Activated naive CD8-positive, alpha-beta T cell treated with anti-CD3 and anti-CD28 coated beads for 36 hours (primary cell): ENCODE results near the gene MSLN. TPM values are rescaled to one million over a fixed set of nuclear protein-coding genes. Genes with fewer than 3 reads are reported as not detected.

Source experiments
- DNase-seq: peaks from one replicate; pipeline ENCODE4 v3.0.0; 2021
- H3K27ac Mint-ChIP-seq: one replicate; pipeline ENCODE4 v1.8.0; 2022; ENCODE audit warnings: mild to moderate bottlenecking, moderate library complexity, mixed read lengths
- H3K27me3 Mint-ChIP-seq: one replicate; pipeline ENCODE4 v1.8.0; 2022; ENCODE audit warnings: mild to moderate bottlenecking, mixed read lengths
- H3K36me3 Mint-ChIP-seq: one replicate; pipeline ENCODE4 v1.8.0; 2021; ENCODE audit warnings: mild to moderate bottlenecking, mixed read lengths
- H3K4me1 Mint-ChIP-seq: one replicate; pipeline ENCODE4 v1.8.0; 2021; ENCODE audit warnings: mixed read lengths
- H3K4me3 Mint-ChIP-seq: one replicate; pipeline ENCODE4 v1.8.0; 2022; ENCODE audit warnings: mild to moderate bottlenecking, moderate library complexity, mixed read lengths
- H3K9me3 Mint-ChIP-seq: one replicate; pipeline ENCODE4 v1.8.0; 2022; ENCODE audit warnings: mixed read lengths
- total RNA-seq, 2 experiments: library from RNA; stranded (reverse); gene quantifications; one replicate each; pipeline ENCODE4 v1.2.3, GENCODE V29; 2021

Gene MSLN
- total RNA-seq, 2 experiments from 2014 or later = not detected

DNA sequence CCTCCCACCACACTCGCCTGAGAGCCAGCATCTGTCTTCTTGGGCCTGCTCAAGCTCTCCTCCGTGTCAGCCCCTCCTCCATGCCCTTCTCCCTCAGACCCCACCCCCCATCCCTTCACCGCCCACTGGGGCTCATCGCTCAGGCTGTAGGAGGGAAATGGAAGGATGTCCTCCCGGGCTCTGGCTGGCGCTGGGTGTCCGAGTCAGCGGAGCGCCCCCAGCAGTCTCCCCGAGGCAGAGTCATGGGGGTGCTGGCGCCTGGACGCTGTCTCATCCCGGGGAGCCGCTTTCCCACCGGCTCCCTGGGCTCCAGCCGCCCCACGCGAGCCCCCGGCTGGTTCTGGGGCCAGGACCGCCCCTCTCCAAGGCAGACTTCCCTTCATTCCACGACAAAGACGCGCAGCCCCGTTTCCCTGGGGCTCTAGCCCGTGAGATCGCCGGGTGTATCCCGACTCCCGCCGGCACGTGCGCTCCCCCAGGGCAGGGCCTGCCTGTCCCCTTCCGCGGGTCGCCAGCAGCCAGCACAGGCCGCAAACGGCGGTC is 40.0 kb upstream of the MSLN start:
- H3K9me3 Mint-ChIP-seq = no peaks in the 10 kb centered on the region
- DNase-seq = peak; percentile 76
- no peaks in the 10 kb centered on the region for H3K27me3 Mint-ChIP-seq
- H3K27ac Mint-ChIP-seq = peak overlapping the region; percentile 84
- H3K4me3 Mint-ChIP-seq = peak overlapping the region; percentile 87
- H3K4me1 Mint-ChIP-seq = peaks cover 17% of the 10 kb centered on the region
- no peaks in the 10 kb centered on the region for H3K36me3 Mint-ChIP-seq

DNA sequence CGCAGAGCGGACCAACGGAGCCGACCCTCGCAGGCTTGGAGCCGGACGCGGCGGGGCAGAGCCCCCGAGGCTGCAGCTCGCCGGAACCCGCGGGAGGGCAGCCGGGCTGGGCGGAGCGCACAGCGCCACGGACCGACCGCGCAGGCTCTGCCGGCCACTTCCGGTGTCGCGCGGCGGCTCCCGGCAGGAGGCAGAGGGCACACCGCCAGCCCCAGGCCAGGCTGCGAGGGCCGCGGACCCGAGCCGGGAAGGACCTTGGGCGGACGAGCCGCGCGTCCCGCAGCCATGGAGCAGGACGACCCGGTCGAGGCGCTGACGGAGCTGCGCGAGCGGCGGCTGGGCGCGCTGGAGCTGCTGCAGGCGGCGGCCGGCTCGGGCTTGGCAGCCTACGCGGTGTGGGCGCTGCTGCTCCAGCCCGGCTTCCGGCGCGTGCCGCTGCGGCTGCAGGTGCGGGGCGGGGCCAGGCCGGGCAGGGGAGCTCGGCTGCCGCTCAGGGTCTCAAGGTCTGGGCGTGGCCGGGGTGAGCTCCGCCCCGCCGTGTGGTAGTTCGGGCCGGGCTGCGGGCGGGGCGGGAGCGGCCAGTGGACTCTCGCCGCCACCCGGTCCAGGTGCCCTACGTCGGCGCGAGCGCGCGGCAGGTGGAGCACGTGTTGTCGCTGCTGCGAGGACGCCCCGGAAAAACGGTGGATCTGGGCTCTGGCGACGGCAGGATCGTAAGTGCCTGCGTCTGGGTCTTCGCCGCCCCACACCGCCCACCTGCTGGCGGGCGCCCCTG is 39.4 kb upstream of the MSLN start, which contains the start of gene ANTKMT:
Gene ANTKMT, plus strand, starts transcription at position 157 of the 775 bp plus-strand sequence. Its CDS starts 129 bp downstream, at position 286.
- H3K4me1 Mint-ChIP-seq = peaks cover 17% of the 10 kb centered on the region
- no peaks in the 10 kb centered on the region for H3K9me3 Mint-ChIP-seq
- H3K36me3 Mint-ChIP-seq = no peaks in the 10 kb centered on the region
- H3K27ac Mint-ChIP-seq = peak within 1 kb of the TSS; percentile 84
- H3K27me3 Mint-ChIP-seq = no peaks in the 10 kb centered on the region
- H3K4me3 Mint-ChIP-seq = peak within 1 kb of the TSS; percentile 87
- peak; percentile 92 for DNase-seq

GRCh38 chr16:721765-722540 is 38.6 kb upstream of the MSLN start:
- H3K9me3 Mint-ChIP-seq = no peaks in the 10 kb centered on the region
- H3K4me3 Mint-ChIP-seq = peak overlapping the region; percentile 60
- DNase-seq = peak; percentile 48
- H3K36me3 Mint-ChIP-seq = no peaks in the 10 kb centered on the region
- H3K27ac Mint-ChIP-seq = no peak overlapping the region
- no peaks in the 10 kb centered on the region for H3K27me3 Mint-ChIP-seq
- peaks cover 20% of the 10 kb centered on the region for H3K4me1 Mint-ChIP-seq

GRCh38 chr16:722835-723633 is 37.5 kb upstream of the MSLN start:
- peak overlapping the region; percentile 22 for H3K4me3 Mint-ChIP-seq
- H3K4me1 Mint-ChIP-seq = peaks cover 20% of the 10 kb centered on the region
- no peak overlapping the region for H3K27ac Mint-ChIP-seq
- no peak for DNase-seq
- no peaks in the 10 kb centered on the region for H3K9me3 Mint-ChIP-seq
- H3K27me3 Mint-ChIP-seq = no peaks in the 10 kb centered on the region
- no peaks in the 10 kb centered on the region for H3K36me3 Mint-ChIP-seq

- Mint-ChIP-seq H3K9me3 (no peaks in the 10 kb centered on the region), H3K27ac (no peak overlapping the region), H3K27me3 (no peaks in the 10 kb centered on the region), H3K4me1 (peaks cover 16% of the 10 kb centered on the region), H3K36me3 (no peaks in the 10 kb centered on the region), H3K4me3 (no peak overlapping the region)
- no peak for DNase-seq
Measured at GRCh38 chr16:723695-724094, 36.8 kb upstream of the MSLN start.

GRCh38 chr16:724188-725040 is 36.1 kb upstream of the MSLN start:
- no peak for DNase-seq
- H3K4me1 Mint-ChIP-seq = peaks cover 9% of the 10 kb centered on the region
- no peak overlapping the region for H3K27ac Mint-ChIP-seq
- no peaks in the 10 kb centered on the region for H3K9me3 Mint-ChIP-seq
- no peak overlapping the region for H3K4me3 Mint-ChIP-seq
- H3K27me3 Mint-ChIP-seq = no peaks in the 10 kb centered on the region
- H3K36me3 Mint-ChIP-seq = no peaks in the 10 kb centered on the region

DNA sequence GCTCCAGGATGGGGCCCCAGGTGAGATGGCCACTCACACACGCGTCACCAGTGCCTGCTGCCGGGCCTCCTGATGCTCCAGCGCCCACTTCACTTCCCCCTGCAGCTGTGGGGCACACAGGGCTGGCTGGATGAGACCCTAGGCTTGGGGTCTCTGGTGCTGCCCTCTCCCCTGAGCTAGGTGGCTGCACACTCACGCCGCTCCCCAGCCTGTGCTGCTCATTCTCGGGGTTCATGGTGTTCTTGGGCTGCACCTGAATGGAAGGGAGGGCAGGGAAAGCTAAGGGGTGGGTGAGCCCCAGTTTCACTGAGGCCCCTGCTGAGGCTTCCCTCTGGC is 35.5 kb upstream of the MSLN start:
- DNase-seq = no peak
- Mint-ChIP-seq H3K9me3 (no peaks in the 10 kb centered on the region), H3K27me3 (no peaks in the 10 kb centered on the region), H3K4me1 (peaks cover 8% of the 10 kb centered on the region), H3K4me3 (no peak overlapping the region), H3K36me3 (no peaks in the 10 kb centered on the region), H3K27ac (no peak overlapping the region)

- Mint-ChIP-seq H3K4me3 (no peak overlapping the region), H3K27ac (no peak overlapping the region), H3K27me3 (no peaks in the 10 kb centered on the region), H3K36me3 (no peaks in the 10 kb centered on the region), H3K9me3 (no peaks in the 10 kb centered on the region), H3K4me1 (peaks cover 4% of the 10 kb centered on the region)
- DNase-seq = no peak
Measured at GRCh38 chr16:725463-726187, 34.9 kb upstream of the MSLN start.

DNA sequence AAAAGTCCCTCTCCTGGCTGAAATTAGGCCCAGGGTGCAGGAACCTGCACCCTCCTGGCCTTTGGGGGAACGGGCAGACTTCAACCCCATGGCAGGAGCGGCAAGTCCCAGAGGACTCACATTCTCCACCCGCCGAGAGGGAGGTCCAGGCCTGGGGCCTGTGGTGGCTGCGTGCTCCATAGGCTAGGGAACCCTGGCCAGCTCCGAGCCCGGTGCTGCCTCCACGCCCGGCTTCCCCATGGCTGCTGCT is 34.4 kb upstream of the MSLN start:
- Mint-ChIP-seq H3K27me3 (no peaks in the 10 kb centered on the region), H3K27ac (no peak overlapping the region), H3K9me3 (no peaks in the 10 kb centered on the region), H3K4me3 (no peak overlapping the region), H3K4me1 (peaks cover 3% of the 10 kb centered on the region), H3K36me3 (no peaks in the 10 kb centered on the region)
- DNase-seq = no peak

DNA sequence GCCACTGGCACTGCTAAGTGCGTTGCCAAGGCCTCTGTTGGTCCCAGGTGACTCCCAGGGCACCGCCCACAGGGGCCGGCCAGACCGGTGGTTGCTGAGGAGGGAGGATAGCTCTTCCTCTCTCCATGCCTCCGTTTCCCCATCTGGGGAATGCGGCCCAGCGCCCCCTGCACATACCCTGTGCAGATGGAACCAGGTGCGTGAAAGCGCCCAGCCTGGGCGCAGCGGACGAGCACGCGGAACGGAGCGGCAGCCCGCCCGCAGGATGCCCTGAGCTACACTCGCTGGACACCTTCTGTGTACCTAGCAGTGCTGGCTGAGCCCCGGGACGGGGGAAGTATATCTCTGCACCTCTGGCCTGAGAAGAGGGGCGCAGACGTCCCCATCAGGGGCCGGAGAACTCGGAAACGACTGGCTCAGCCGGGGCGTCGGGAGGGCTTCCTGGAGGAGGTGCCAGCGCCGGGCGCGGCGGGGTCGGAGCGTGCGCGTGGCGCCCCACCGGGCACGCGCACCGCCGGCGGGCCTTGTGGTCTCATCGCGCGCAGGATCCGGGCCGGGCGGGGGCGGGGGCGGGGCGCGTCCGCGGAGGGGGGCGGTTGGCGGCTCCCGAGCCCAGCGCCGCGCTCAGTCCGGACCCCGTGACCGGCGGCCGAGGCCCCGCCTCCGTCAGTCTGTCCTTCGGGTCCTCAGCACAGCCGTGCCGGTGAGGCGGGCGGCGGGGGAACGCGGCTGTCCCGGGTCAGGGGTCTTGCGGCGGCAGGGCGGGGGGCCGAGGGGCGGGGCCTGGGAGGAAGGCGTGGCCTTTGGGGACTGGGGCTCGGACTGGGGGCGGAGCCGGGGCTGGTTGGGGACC is 33.9 kb upstream of the MSLN start, which contains the start of the genes CCDC78 and HAGHL:
Gene CCDC78, minus strand, starts transcription at position 6 of the 853 bp plus-strand sequence. CDS start 76 bp downstream, outside the sequence.
Gene HAGHL, plus strand, starts transcription at position 669 of the 853 bp plus-strand sequence. CDS start 404 bp downstream, outside the sequence.
- peak; percentile 67 for DNase-seq
- peak within 1 kb of the TSS; percentile 58 for H3K27ac Mint-ChIP-seq
- H3K4me3 Mint-ChIP-seq = peak within 1 kb of the TSS; percentile 64
- H3K4me1 Mint-ChIP-seq = peaks cover 3% of the 10 kb centered on the region
- H3K27me3 Mint-ChIP-seq = no peaks in the 10 kb centered on the region
- H3K36me3 Mint-ChIP-seq = no peaks in the 10 kb centered on the region
- H3K9me3 Mint-ChIP-seq = no peaks in the 10 kb centered on the region

GRCh38 chr16:727291-727977 is 33.1 kb upstream of the MSLN start:
- H3K36me3 Mint-ChIP-seq = no peaks in the 10 kb centered on the region
- H3K4me1 Mint-ChIP-seq = peaks cover 3% of the 10 kb centered on the region
- no peak overlapping the region for H3K27ac Mint-ChIP-seq
- H3K9me3 Mint-ChIP-seq = no peaks in the 10 kb centered on the region
- no peaks in the 10 kb centered on the region for H3K27me3 Mint-ChIP-seq
- peak; percentile 54 for DNase-seq
- peak overlapping the region; percentile 60 for H3K4me3 Mint-ChIP-seq

DNA sequence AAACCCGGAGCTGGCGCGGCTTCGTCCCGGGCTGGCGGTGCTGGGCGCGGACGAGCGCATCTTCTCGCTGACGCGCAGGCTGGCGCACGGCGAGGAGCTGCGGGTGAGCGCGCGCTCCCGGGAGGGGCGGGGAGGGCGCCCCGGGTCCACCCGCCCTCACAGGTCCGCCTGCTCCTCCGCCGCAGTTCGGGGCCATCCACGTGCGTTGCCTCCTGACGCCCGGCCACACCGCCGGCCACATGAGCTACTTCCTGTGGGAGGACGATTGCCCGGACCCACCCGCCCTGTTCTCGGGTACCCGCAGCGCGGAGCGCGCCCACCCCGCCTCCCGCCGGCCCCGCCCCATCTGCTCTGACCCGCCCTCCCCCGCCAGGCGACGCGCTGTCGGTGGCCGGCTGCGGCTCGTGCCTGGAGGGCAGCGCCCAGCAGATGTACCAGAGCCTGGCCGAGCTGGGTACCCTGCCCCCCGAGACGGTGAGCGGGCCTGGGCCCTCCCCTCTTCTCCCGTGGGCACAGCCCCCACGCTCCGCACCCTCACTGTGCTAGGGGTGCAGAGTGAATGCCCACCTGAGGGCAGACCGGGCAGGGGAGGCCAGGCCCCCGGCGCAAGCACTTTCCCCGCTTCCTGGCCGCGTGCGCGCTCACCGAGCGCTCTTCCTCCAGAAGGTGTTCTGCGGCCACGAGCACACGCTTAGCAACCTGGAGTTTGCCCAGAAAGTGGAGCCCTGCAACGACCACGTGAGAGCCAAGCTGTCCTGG is 32.2 kb upstream of the MSLN start:
- Mint-ChIP-seq H3K27ac (no peak overlapping the region), H3K4me1 (peaks cover 3% of the 10 kb centered on the region), H3K27me3 (no peaks in the 10 kb centered on the region), H3K9me3 (no peaks in the 10 kb centered on the region), H3K36me3 (no peaks in the 10 kb centered on the region), H3K4me3 (peak overlapping the region; percentile 65)
- peak; percentile 75 for DNase-seq
